GM10266 (cell line): ENCODE measurements around the gene TRPC4.

Experiments used
- DNase-seq: peaks from one replicate; pipeline ENCODE4 v3.0.0; 2012; ENCODE audit errors: extremely low spot score
- TF ChIP-seq, protein P1 (sequence below): IDR thresholded peaks from 2 replicates; pipeline ENCODE4 v1.5.1; 2012; ENCODE audit warnings: mild to moderate bottlenecking, low read depth; ENCODE audit not compliant: control insufficient read depth, insufficient read depth; ENCODE audit errors: missing control alignments

Gene TRPC4

DNA sequence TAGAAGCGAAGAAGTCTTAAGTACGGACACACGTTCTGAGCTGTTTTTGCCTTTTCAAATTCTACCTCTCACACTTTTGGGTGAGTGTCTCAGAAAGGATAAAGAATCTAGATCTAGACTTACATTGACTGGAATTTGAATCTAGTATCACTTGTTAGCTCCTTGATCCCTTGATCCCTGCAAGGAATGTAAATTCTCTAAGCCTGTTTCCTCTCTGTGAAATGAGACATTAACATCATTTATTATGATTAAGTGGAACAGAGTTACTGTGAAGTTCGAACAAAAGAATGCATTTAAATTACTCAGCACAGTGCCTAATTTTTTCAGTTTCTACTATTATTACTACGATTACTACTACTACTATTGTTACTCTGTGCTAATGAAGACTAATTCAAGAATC, 184.4 kb downstream of the TRPC4 start:
- TF ChIP-seq, protein P1, sequence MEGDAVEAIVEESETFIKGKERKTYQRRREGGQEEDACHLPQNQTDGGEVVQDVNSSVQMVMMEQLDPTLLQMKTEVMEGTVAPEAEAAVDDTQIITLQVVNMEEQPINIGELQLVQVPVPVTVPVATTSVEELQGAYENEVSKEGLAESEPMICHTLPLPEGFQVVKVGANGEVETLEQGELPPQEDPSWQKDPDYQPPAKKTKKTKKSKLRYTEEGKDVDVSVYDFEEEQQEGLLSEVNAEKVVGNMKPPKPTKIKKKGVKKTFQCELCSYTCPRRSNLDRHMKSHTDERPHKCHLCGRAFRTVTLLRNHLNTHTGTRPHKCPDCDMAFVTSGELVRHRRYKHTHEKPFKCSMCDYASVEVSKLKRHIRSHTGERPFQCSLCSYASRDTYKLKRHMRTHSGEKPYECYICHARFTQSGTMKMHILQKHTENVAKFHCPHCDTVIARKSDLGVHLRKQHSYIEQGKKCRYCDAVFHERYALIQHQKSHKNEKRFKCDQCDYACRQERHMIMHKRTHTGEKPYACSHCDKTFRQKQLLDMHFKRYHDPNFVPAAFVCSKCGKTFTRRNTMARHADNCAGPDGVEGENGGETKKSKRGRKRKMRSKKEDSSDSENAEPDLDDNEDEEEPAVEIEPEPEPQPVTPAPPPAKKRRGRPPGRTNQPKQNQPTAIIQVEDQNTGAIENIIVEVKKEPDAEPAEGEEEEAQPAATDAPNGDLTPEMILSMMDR, result no peak
- no peak for DNase-seq

DNA sequence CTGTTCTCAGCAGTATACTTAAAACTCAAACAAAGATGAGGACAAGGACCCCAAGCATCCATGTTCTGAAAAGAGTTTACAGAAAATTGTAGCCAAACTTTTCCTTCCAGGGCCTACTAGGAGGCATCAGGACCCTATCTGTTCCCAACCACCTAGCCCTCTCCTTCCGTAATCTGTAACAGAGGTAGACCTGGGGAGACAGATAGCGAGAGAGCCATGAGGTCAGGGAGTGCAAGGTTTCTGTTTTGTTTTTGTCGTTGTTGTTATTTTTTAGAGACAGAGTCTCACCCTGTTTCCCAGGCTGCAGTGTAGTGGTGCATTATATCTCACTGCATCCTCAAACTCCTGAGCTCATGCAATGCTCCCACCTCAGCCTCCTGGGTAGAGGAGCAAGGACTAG, 187.1 kb downstream of the TRPC4 start:
- TF ChIP-seq, protein P1, result no peak
- DNase-seq, result no peak

DNA sequence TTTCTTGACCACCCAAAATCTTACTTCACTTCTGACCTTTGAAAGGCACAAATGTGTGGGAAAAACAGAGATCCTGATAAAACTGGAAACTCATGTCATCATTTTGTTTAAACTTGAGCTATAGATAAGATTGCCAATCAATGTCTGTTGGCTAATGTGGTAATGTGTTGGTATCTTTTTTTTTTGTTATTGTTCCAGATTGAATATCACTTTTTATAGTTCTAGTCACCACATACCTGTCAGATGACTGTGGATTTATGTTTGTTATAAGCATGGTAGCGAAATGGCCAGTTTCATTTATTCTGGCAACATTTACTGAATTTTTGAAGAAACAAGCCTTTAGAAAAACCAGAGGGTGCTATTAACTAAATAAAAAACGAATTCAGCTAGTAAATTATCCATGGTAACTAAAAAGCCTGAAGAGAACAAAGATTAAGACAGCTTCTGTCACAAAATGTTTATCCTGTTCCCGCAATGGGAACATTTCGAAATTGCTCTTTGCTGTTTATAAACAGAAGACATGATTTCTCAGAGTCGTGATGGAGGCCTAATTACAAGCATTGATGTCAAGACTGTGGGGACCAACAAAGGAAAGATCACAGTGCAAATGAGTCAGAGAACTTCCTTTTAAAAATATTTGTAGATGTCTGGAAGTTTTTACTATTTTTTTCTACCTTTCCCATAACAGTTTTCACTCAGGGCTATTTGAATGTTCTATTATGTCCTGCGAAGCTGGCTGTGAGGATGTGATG, 188.1 kb downstream of the TRPC4 start:
- DNase-seq, result no peak
- TF ChIP-seq, protein P1, result no peak

DNA sequence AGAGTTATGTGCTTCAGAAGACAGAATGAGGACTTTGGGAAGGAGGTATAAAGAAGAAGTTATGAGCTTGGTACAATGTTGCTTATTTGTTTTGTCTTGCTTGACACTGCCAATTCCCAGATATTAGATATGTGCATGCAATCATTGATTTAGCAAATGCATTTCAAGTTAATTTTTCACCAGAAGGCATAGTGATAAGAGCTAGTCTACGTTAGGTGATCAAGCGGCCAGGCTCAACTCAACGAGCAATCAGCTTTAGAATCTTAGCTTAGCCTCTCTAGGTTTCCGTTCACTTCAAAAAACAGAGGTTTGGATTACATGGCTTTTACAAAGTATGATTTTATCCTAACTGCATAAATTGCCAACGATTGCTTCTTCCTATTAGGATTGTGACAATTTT, 189.4 kb downstream of the TRPC4 start:
- TF ChIP-seq, protein P1, result no peak
- DNase-seq, result no peak

DNA sequence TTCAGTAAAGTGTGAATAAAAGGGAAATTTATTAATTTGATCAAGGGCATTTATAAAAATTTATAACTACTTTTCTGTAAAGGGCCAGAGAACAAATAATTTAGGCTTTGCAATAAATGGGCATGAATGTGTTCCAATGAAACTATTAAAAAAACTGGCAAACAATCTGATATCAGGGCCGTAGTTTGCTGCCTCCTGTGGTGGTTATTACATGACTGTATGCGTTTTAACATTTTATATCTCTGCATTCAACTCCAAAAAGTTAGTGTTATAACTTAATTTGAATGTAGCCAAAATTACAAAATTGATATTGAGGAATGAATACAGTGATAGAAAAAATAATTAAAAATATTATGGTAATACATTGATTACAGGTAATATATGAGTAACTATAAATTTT, 190.5 kb downstream of the TRPC4 start:
- TF ChIP-seq, protein P1, result no peak
- DNase-seq, result no peak

DNA sequence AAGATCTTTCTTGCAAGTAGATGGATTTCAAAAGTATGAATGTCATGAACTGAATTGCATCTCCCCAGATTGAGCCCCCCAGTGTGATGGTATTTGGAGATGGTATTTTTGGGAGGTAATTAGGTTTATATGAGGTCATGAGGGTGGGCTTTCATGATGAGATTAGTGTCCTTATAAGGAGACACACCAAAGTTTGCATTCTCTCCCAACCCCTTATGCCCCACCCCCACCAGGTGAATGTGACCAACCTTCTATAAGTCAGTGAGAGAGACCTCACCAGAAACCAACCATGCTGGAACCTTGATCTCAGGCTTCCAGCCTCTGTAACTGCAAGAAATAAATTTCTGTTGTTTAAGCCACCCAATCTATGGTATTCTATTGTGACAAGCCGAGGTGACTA, 199.7 kb downstream of the TRPC4 start:
- TF ChIP-seq, protein P1, result no peak
- DNase-seq, result no peak

DNA sequence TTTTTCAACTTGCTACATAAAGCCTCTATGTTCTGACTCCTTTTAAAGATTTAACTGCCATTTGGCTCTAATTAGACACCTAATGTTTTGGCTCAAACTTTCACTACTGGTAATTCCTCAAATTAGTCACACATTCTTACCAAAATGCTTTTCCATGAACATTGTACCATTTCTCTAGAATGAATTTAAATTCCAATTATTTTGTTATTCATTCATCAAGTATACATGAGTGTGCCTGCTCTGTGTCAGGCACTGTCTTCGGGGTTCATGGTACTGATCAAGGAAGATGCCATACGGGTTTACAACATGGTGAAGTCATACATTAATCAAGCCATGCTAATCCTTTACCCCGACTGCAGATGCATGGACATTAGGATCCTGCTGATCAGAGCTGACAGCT, 201.9 kb downstream of the TRPC4 start:
- no peak for DNase-seq
- TF ChIP-seq, protein P1, result no peak
